Heart right ventricle (tissue), 16 donors: ENCODE data around the gene DHX34. TPM values are rescaled to one million over a fixed set of nuclear protein-coding genes. Genes with fewer than 3 reads are reported as not detected.

Experiments used
- ATAC-seq, 8 donors: fragments of 200-7000 bp; cut with Tn5 transposase; one replicate each; pipeline ENCODE4 v1.9.1; 2020; ENCODE audit warnings: mild to moderate bottlenecking in 8 of 8, moderate library complexity in 8 of 8, moderate number of reproducible peaks in 1 of 8
- DNase-seq, 2 donors: peaks; one replicate each; pipeline ENCODE4 v3.0.0-alpha.2; 2020
- H3K27ac ChIP-seq, 10 donors: fragments of 200-600 bp; sonication (generic) in 2 of 10; one replicate each; pipeline versions ENCODE4 v1.5.0 to v1.8.0; 2020 to 2022; ENCODE audit warnings: mild to moderate bottlenecking in 3 of 10
- H3K27me3 ChIP-seq, 7 donors: fragments of 200-600 bp; one replicate each; pipeline ENCODE4 v1.8.0; 2021 to 2022; ENCODE audit warnings: mild to moderate bottlenecking in 2 of 7
- H3K36me3 ChIP-seq, 9 donors: fragments of 200-600 bp; sonication (generic) in 1 of 9; one replicate each; pipeline versions ENCODE4 v1.5.0 to v1.8.0; 2020 to 2022; ENCODE audit warnings: mild to moderate bottlenecking in 2 of 9
- H3K4me1 ChIP-seq, 9 donors: fragments of 200-600 bp; sonication (generic) in 1 of 9; one replicate each; pipeline versions ENCODE4 v1.5.0 to v1.8.0; 2020 to 2022; ENCODE audit warnings: mild to moderate bottlenecking in 4 of 9
- H3K4me3 ChIP-seq, 10 donors: fragments of 200-600 bp; sonication (generic) in 2 of 10; one replicate each; pipeline versions ENCODE4 v1.5.0 to v1.8.0; 2020 to 2022; ENCODE audit warnings: mild to moderate bottlenecking in 7 of 10, moderate library complexity in 2 of 10
- H3K9me3 ChIP-seq, 11 donors: fragments of 200-600 bp in 10 of 11; sonication (generic) in 2 of 11; one replicate each; pipeline versions ENCODE4 v1.5.0 to v1.8.0; 2013 to 2022; ENCODE audit warnings: mild to moderate bottlenecking in 2 of 11, control low read depth in 1 of 11, moderate library complexity in 1 of 11
- WGBS, 2 donors: extraction: QIAGEN DNeasy Blood & Tissue Kit; methylation state at CpG; one replicate each; pipeline ENCODE4 v1.1.7; 2013; ENCODE audit warnings: inconsistent platforms in 1 of 2; 5-methylcytosine and 5-hydroxymethylcytosine counted together
- intact Hi-C, 10 donors: fragments of 100-400 bp; cut with DNase I; formaldehyde crosslinking; loops; one replicate each; pipeline versions ENCODE4 v1.11.1 to v1.14.2; 2022
- polyA plus RNA-seq, 2 donors: library from polyadenylated mRNA; stranded (reverse); fragments of 200-250 nt; gene quantifications; one replicate each; pipeline ENCODE4 v1.2.3, GENCODE V29; 2013
- total RNA-seq, 10 donors: library from RNA; stranded (reverse); fragmentation: NEBNext Ultra II Directional in 3 of 10; extraction: Animal tissue kit (Norgen Biotek cat#: 25700) in 3 of 10; gene quantifications; one replicate each; pipeline versions ENCODE4 v1.2.1 to v1.2.4, GENCODE V29; 2021 to 2023
- TF ChIP-seq, protein P1 (sequence below), 9 donors: fragments of 200-600 bp; sonication (generic) in 2 of 9; IDR thresholded peaks; one replicate each; pipeline versions ENCODE4 v1.5.0 to v1.8.0; 2021 to 2022; ENCODE audit warnings: antibody characterized with exemption in 9 of 9, mild to moderate bottlenecking in 5 of 9, moderate library complexity in 1 of 9
- donor health status: Arrhythmogenic right ventricular cardiomyopathy.
- donor health status: ischemic (EF 13 %, LVEDD 7.1; RV severe dilation, severe dysfunction).
- donor health status: healthy with polysubstance abuse.
- donor health status: DM: no; HTN: yes; CAD: no.
- donor health status: DM: no; HTN: no; CAD: no.
- donor health status: ischemic (EF 25% LVEDD 6.9; RV normal size, moderate dysfunction).
- donor health status: ischemic (EF 25% LVEDD 5.7; RV mildly dilated, moderate dysfunction).
- donor health status: healthy.
- donor health status: DM: yes; HTN: yes; CAD: no.
- donor health status: Ischemic cardiomyopathy.
- donor health status: ischemic (EF 35%, LVEDD 5.7; RV mildly dilated, moderate dysfunction).
- donor health status: nonischemic (EF 11% LVEDD 7.7; RV severe dilation, severe dysfunction).
- donor health status: DM: yes; HTN: yes; CAD: no.
- donor health status: PGD.
- donor health status: ischemic (EF 29% LVEDD 5.4; RV normal size, mild dysfunction).
- donor health status: nonischemic (EF 23%, LVEDD 6.1; RV moderate dilation, normal function).

DHX34 gene
- total and polyA plus RNA-seq, 12 donors = 4.4 to 11.7 (median 5.9) TPM

DNA sequence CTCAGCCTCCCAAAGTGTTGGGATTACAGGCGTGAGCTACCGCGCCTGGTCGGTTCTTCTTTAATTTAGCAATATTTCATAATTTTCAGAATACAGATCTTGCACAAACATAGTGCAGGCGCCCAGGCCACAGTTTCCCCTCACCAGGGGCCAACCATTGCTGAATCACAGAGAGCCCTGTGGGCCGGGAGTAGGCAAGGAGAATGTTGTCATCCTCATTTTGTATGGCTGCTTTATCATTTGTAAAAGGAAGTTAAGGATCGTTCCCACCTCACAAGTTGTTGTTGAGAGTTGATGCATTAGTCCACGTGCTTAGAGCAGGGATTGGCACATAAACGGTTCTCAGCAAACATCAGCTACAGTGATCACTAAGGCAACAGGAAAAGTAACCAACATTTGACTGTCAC, 40.0 kb downstream of the DHX34 start:
- intact Hi-C loops = loop anchor here in 1 of 10 donors (5.0 kb wide), 1 partner anchor 87 kb away; no protein-coding TSS in a partner anchor
- H3K36me3 ChIP-seq = no peaks in the 10 kb centered on the region
- TF ChIP-seq, protein P1, sequence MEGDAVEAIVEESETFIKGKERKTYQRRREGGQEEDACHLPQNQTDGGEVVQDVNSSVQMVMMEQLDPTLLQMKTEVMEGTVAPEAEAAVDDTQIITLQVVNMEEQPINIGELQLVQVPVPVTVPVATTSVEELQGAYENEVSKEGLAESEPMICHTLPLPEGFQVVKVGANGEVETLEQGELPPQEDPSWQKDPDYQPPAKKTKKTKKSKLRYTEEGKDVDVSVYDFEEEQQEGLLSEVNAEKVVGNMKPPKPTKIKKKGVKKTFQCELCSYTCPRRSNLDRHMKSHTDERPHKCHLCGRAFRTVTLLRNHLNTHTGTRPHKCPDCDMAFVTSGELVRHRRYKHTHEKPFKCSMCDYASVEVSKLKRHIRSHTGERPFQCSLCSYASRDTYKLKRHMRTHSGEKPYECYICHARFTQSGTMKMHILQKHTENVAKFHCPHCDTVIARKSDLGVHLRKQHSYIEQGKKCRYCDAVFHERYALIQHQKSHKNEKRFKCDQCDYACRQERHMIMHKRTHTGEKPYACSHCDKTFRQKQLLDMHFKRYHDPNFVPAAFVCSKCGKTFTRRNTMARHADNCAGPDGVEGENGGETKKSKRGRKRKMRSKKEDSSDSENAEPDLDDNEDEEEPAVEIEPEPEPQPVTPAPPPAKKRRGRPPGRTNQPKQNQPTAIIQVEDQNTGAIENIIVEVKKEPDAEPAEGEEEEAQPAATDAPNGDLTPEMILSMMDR (IDR thresholded peaks at IDR 0.05) = no peak
- H3K9me3 ChIP-seq = no peaks in the 10 kb centered on the region
- DNase-seq (no peak), ATAC-seq (peak in 4 of 8 donors; percentile 51 to 71 (median 59))
- no peak overlapping the region for H3K4me3 ChIP-seq
- H3K27me3 ChIP-seq = peaks cover 0 to 18% (median 10%) of the 10 kb centered on the region in 7 donors
- WGBS, 2 donors = 72% methylated on average over 9 of the region's 9 CpGs
- H3K4me1 ChIP-seq = peaks cover 0 to 27% (median 0%) of the 10 kb centered on the region in 9 donors
- H3K27ac ChIP-seq = peak overlapping the region in 1 of 10 donors; percentile 89

DNA sequence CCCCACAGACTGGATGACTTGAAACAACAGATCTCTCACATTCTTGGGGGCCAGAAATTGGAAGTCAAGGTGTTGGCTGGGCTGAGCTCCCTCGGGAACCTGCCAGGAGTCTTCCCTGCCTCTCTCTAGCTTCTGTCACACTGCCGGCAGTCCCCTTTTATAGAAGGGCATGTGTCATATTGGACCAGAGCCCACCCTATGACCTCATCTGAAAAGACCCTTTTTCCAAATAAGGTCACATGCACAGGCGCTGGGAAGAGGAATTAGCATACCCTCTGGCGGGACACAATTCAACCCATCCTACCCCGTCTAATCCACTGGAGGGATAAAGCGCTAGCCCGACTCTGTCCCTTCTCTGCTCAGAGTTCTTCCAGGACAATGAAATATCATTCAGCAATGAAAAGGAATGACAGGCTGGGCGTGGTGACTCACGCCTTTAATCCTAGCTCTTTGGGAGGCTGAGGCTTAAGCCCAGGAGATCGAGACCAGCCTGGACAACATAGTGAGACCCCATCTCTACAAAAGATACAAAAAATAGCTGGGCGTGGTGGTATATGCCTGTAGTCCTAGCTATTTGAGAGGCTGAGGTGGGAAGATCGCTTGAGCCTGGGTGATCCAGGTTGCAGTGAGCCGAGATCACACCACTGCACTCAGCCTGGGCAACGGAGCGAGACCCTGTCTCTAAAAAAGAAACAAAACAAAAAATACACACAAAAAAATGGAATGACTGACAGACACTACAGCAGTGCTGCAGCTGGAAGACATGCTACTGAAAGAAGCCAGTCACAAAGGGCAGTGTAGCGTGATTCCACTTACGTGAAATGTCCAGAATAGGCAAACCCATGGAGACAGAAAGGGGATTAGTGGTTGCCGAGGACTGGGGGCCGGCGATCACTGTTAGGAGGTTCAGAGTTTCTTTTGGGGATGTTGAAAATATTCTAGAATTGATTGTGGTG, 41.7 kb downstream of the DHX34 start:
- H3K4me1 ChIP-seq = peaks cover 0 to 27% (median 0%) of the 10 kb centered on the region in 9 donors
- no peak overlapping the region for H3K4me3 ChIP-seq
- DNase-seq (no peak), ATAC-seq (peak in 1 of 8 donors; percentile 16)
- TF ChIP-seq, protein P1 (IDR thresholded peaks at IDR 0.05) = no peak
- peak overlapping the region in 2 of 10 donors; percentile 44 to 89 for H3K27ac ChIP-seq
- H3K36me3 ChIP-seq = no peaks in the 10 kb centered on the region
- WGBS, 2 donors = 73 to 74% methylated on average over 20 of the region's 20 CpGs
- H3K27me3 ChIP-seq = peaks cover 0 to 20% (median 10%) of the 10 kb centered on the region in 7 donors
- intact Hi-C loops = loop anchor here in 8 of 10 donors (1.0 to 5.0 kb wide), 7 partner anchors 20 to 99 kb away; partner anchors contain the start of gene DHX34 (in 1 of the 8)
- H3K9me3 ChIP-seq = no peaks in the 10 kb centered on the region

DNA sequence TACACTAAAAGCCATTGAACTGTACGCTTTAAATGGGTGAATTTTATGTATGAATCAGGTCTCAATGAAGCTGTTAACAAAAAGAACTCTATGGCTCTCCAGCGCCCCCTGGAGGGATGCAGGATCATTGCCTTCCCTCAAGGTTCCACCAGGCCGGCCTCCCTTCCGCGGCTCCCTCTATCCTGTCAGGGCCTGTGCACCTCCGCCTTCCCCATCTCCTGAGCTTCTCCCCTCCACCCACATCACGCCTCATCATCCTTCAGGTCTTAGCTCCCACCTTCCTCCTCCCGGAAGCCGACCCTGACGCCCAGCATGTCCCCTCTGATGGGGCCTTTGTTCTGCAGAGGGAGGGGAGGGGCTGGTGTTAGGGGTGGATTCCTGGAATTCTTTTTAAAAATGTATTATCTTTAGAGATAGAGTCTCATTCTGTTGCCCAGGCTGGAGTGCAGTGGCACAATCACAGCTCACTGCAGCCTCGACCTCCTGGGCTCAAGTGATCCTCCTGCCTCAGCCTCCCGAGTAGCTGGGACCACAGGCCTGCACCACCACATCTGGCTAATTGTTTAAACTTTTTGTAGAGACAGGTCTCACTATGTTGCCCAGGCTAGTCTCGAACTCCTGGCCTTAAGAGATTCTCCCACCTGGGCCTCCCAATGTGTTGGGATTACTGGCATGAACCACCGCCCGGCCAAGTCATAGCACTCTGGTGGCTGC, 42.6 kb downstream of the DHX34 start:
- no peaks in the 10 kb centered on the region for H3K36me3 ChIP-seq
- no peaks in the 10 kb centered on the region for H3K9me3 ChIP-seq
- H3K27ac ChIP-seq = no peak overlapping the region
- no peak overlapping the region for H3K4me3 ChIP-seq
- H3K4me1 ChIP-seq = peaks cover 0 to 27% (median 0%) of the 10 kb centered on the region in 9 donors
- peaks cover 0 to 20% (median 10%) of the 10 kb centered on the region in 7 donors for H3K27me3 ChIP-seq
- TF ChIP-seq, protein P1 (IDR thresholded peaks at IDR 0.05) = peak; percentile 61 to 93 (median 88)
- intact Hi-C loops = loop anchor here in 7 of 10 donors (1.0 to 5.0 kb wide), 6 partner anchors 21 to 99 kb away; partner anchors contain the start of gene DHX34 (in 1 of the 7)
- peak; percentile 65 to 78 for DNase-seq
- ATAC-seq = peak; percentile 62 to 76 (median 68)
- 31 to 32% methylated on average over 15 of the region's 15 CpGs for WGBS, 2 donors
